Stimulated activated CD8-positive, alpha-beta memory T cell treated with anti-CD3 and anti-CD28 coated beads, Interleukin-15, amount 100 ng/mL, for 4 hours (primary cell): ENCODE measurements around the gene SLCO6A1.
"Not testable (repeated sequence)": the region's sequence is repeated elsewhere in the genome, so short reads cannot be mapped to it uniquely, and the experiment has no call there.

Source experiments
- DNase-seq, 2 donors: peaks; one replicate each; pipeline ENCODE4 v3.0.0-alpha.2; 2020; ENCODE audit warnings: low read depth in 2 of 2

The SLCO6A1 gene

GRCh38 chr5:102498271-102499034 lies at the start of gene SLCO6A1:
Gene SLCO6A1 (minus strand): TSS chr5:102499001. CDS start chr5:102498844, 157 bp downstream.
- DNase-seq, result no peak

GRCh38 chr5:102547141-102548035 lies 48.6 kb upstream of the SLCO6A1 start:
- DNase-seq, result no peak

GRCh38 chr5:102545175-102545574 lies 46.4 kb upstream of the SLCO6A1 start:
- no peak for DNase-seq

- DNase-seq, result no peak
Measured at GRCh38 chr5:102542057-102542456, 43.3 kb upstream of the SLCO6A1 start.

GRCh38 chr5:102539996-102540728 lies 41.4 kb upstream of the SLCO6A1 start:
- no peak for DNase-seq

- DNase-seq, result no peak
Measured at GRCh38 chr5:102539562-102539961, 40.8 kb upstream of the SLCO6A1 start.

GRCh38 chr5:102537011-102537410 lies 38.2 kb upstream of the SLCO6A1 start:
- DNase-seq, result no peak

- DNase-seq, result no peak
Measured at GRCh38 chr5:102536323-102536928, 37.6 kb upstream of the SLCO6A1 start.

GRCh38 chr5:102532123-102532522 lies 33.3 kb upstream of the SLCO6A1 start:
- DNase-seq, result no peak

- DNase-seq, result no peak
Measured at GRCh38 chr5:102531506-102531905, 32.7 kb upstream of the SLCO6A1 start.

- DNase-seq, result no peak
Measured at GRCh38 chr5:102529447-102529846, 30.6 kb upstream of the SLCO6A1 start.

GRCh38 chr5:102529031-102529430 lies 30.2 kb upstream of the SLCO6A1 start:
- no peak for DNase-seq

GRCh38 chr5:102528600-102528999 lies 29.8 kb upstream of the SLCO6A1 start:
- no peak for DNase-seq

- no peak for DNase-seq
Measured at GRCh38 chr5:102527547-102527946, 28.7 kb upstream of the SLCO6A1 start.

- DNase-seq, result no peak
Measured at GRCh38 chr5:102523541-102524175, 24.9 kb upstream of the SLCO6A1 start.

- DNase-seq, result no peak
Measured at GRCh38 chr5:102511666-102512065, 12.9 kb upstream of the SLCO6A1 start.

GRCh38 chr5:102491261-102491914 lies 7.4 kb downstream of the SLCO6A1 start:
- DNase-seq, result not testable (repeated sequence)

GRCh38 chr5:102483736-102484135 lies 15.1 kb downstream of the SLCO6A1 start:
- DNase-seq, result no peak

- no peak for DNase-seq
Measured at GRCh38 chr5:102481054-102481715, 17.6 kb downstream of the SLCO6A1 start.

- no peak for DNase-seq
Measured at GRCh38 chr5:102453716-102454115, 45.1 kb downstream of the SLCO6A1 start.
